ENCODE results near the gene NR4A3.

NR4A3 gene

GRCh38 chr9:99828417-99829176 lies 6.9 kb downstream of the NR4A3 start:
- TF ChIP-seq LEF1 (IDR thresholded peaks at IDR 0.05; ENCODE audit: borderline replicate concordance) (no peak), NFRKB (IDR thresholded peaks at IDR 0.05) (no peak), PKNOX1 (IDR thresholded peaks at IDR 0.05) (no peak), FOXM1 (IDR thresholded peaks at IDR 0.05; ENCODE audit: borderline replicate concordance) (no peak), FOXK2 (IDR thresholded peaks at IDR 0.05) (no peak), HDGF (IDR thresholded peaks at IDR 0.05; ENCODE audit: borderline replicate concordance) (no peak), ARNT (IDR thresholded peaks at IDR 0.05) (no peak), SP1 (IDR thresholded peaks at IDR 0.05) (no peak), L3MBTL2 (conservative IDR thresholded peaks at IDR 0.05) (no peak), TARDBP (IDR thresholded peaks at IDR 0.05) (no peak), BHLHE40 (IDR thresholded peaks at IDR 0.05; ENCODE audit: borderline replicate concordance) (no peak), FOXA1 (IDR thresholded peaks at IDR 0.05) (no peak), ELF4 (IDR thresholded peaks at IDR 0.05) (no peak), SUZ12 (IDR thresholded peaks at IDR 0.05) (no peak)
- ChIA-PET POLR2A (no interaction called here), CTCF (interaction anchor here (0.6 kb wide), 1 partner anchor 100 kb away, joined by 5 read pairs; no protein-coding TSS in a partner anchor)
- DNase-seq (ENCODE audit: extremely low spot score), result no peak

GRCh38 chr9:99831857-99832557 lies 10.3 kb downstream of the NR4A3 start:
- ChIA-PET POLR2A (no interaction called here), CTCF (no interaction called here)
- DNase-seq (ENCODE audit: extremely low spot score), result no peak
- TF ChIP-seq FOXK2 (IDR thresholded peaks at IDR 0.05) (no peak), CTBP1 (IDR thresholded peaks at IDR 0.05; ENCODE audit: borderline replicate concordance) (no peak), TARDBP (IDR thresholded peaks at IDR 0.05) (no peak), FOXM1 (IDR thresholded peaks at IDR 0.05; ENCODE audit: borderline replicate concordance) (no peak), BHLHE40 (IDR thresholded peaks at IDR 0.05; ENCODE audit: borderline replicate concordance) (no peak), LEF1 (IDR thresholded peaks at IDR 0.05; ENCODE audit: borderline replicate concordance) (no peak), ZNF384 (IDR thresholded peaks at IDR 0.05) (no peak), ARNT (IDR thresholded peaks at IDR 0.05) (no peak), ELF4 (IDR thresholded peaks at IDR 0.05) (no peak), HDGF (IDR thresholded peaks at IDR 0.05; ENCODE audit: borderline replicate concordance) (no peak), SUZ12 (IDR thresholded peaks at IDR 0.05) (no peak), NFRKB (IDR thresholded peaks at IDR 0.05) (no peak), L3MBTL2 (conservative IDR thresholded peaks at IDR 0.05) (no peak)

- POLR2A ChIA-PET, result no interaction called here
- no peak for TF ChIP-seq BHLHE40 (IDR thresholded peaks at IDR 0.05; ENCODE audit: borderline replicate concordance)
- no peak for TF ChIP-seq ELF4 (IDR thresholded peaks at IDR 0.05)
- TF ChIP-seq CTBP1 (IDR thresholded peaks at IDR 0.05; ENCODE audit: borderline replicate concordance), result no peak
- no peak for TF ChIP-seq L3MBTL2 (conservative IDR thresholded peaks at IDR 0.05)
- TF ChIP-seq ARNT (IDR thresholded peaks at IDR 0.05), result no peak
- TF ChIP-seq FOXM1 (IDR thresholded peaks at IDR 0.05; ENCODE audit: borderline replicate concordance), result no peak
- no peak for TF ChIP-seq HDGF (IDR thresholded peaks at IDR 0.05; ENCODE audit: borderline replicate concordance)
- no peak for TF ChIP-seq FOXK2 (IDR thresholded peaks at IDR 0.05)
- TF ChIP-seq TARDBP (IDR thresholded peaks at IDR 0.05), result no peak
- no peak for TF ChIP-seq FOXA1 (IDR thresholded peaks at IDR 0.05)
- no peak for TF ChIP-seq NFRKB (IDR thresholded peaks at IDR 0.05)
- TF ChIP-seq ZNF384 (IDR thresholded peaks at IDR 0.05), result no peak
- no peak for TF ChIP-seq LEF1 (IDR thresholded peaks at IDR 0.05; ENCODE audit: borderline replicate concordance)
- TF ChIP-seq PKNOX1 (IDR thresholded peaks at IDR 0.05), result no peak
- no peak for TF ChIP-seq SP1 (IDR thresholded peaks at IDR 0.05)
- no peak for TF ChIP-seq SUZ12 (IDR thresholded peaks at IDR 0.05)
- CTCF ChIA-PET, result no interaction called here
- no peak for DNase-seq (ENCODE audit: extremely low spot score)
Measured at GRCh38 chr9:99832558-99832864, 10.8 kb downstream of the NR4A3 start.

GRCh38 chr9:99833735-99834134 lies 12.1 kb downstream of the NR4A3 start:
- ChIA-PET CTCF (no interaction called here), POLR2A (no interaction called here)
- TF ChIP-seq L3MBTL2 (conservative IDR thresholded peaks at IDR 0.05), result no peak
- TF ChIP-seq BHLHE40 (IDR thresholded peaks at IDR 0.05; ENCODE audit: borderline replicate concordance), result no peak
- TF ChIP-seq CTBP1 (IDR thresholded peaks at IDR 0.05; ENCODE audit: borderline replicate concordance), result no peak
- no peak for TF ChIP-seq ZNF384 (IDR thresholded peaks at IDR 0.05)
- TF ChIP-seq FOXA1 (IDR thresholded peaks at IDR 0.05), result no peak
- TF ChIP-seq FOXM1 (IDR thresholded peaks at IDR 0.05; ENCODE audit: borderline replicate concordance), result no peak
- TF ChIP-seq TARDBP (IDR thresholded peaks at IDR 0.05), result no peak
- TF ChIP-seq ARNT (IDR thresholded peaks at IDR 0.05), result no peak
- no peak for TF ChIP-seq FOXK2 (IDR thresholded peaks at IDR 0.05)
- no peak for TF ChIP-seq HDGF (IDR thresholded peaks at IDR 0.05; ENCODE audit: borderline replicate concordance)
- no peak for TF ChIP-seq ELF4 (IDR thresholded peaks at IDR 0.05)
- no peak for TF ChIP-seq PKNOX1 (IDR thresholded peaks at IDR 0.05)
- no peak for TF ChIP-seq LEF1 (IDR thresholded peaks at IDR 0.05; ENCODE audit: borderline replicate concordance)
- no peak for TF ChIP-seq SUZ12 (IDR thresholded peaks at IDR 0.05)
- no peak for TF ChIP-seq NFRKB (IDR thresholded peaks at IDR 0.05)
- no peak for TF ChIP-seq SP1 (IDR thresholded peaks at IDR 0.05)
- DNase-seq (ENCODE audit: extremely low spot score), result no peak

- CTCF ChIA-PET, result no interaction called here
- no peak for DNase-seq (ENCODE audit: extremely low spot score)
Measured at GRCh38 chr9:99834474-99834873, 12.8 kb downstream of the NR4A3 start.

More at GRCh38 chr9:99834474-99834873, 12.8 kb downstream of the NR4A3 start:
- POLR2A ChIA-PET, result no interaction called here
- TF ChIP-seq ZNF384 (IDR thresholded peaks at IDR 0.05) (no peak), LEF1 (IDR thresholded peaks at IDR 0.05; ENCODE audit: borderline replicate concordance) (no peak), FOXK2 (IDR thresholded peaks at IDR 0.05) (no peak), NFRKB (IDR thresholded peaks at IDR 0.05) (no peak), FOXA1 (IDR thresholded peaks at IDR 0.05) (no peak), TARDBP (IDR thresholded peaks at IDR 0.05) (no peak), PKNOX1 (IDR thresholded peaks at IDR 0.05) (no peak), ELF4 (IDR thresholded peaks at IDR 0.05) (no peak), CTBP1 (IDR thresholded peaks at IDR 0.05; ENCODE audit: borderline replicate concordance) (no peak), SUZ12 (IDR thresholded peaks at IDR 0.05) (no peak), FOXM1 (IDR thresholded peaks at IDR 0.05; ENCODE audit: borderline replicate concordance) (no peak), ARNT (IDR thresholded peaks at IDR 0.05) (no peak), BHLHE40 (IDR thresholded peaks at IDR 0.05; ENCODE audit: borderline replicate concordance) (no peak), L3MBTL2 (conservative IDR thresholded peaks at IDR 0.05) (no peak), SP1 (IDR thresholded peaks at IDR 0.05) (no peak), HDGF (IDR thresholded peaks at IDR 0.05; ENCODE audit: borderline replicate concordance) (no peak)

All from HEK293T (cell line).